C4-2B (cell line): ENCODE measurements around the gene PRDX6.
"Not testable (repeated sequence)": the region's sequence is repeated elsewhere in the genome, so short reads cannot be mapped to it uniquely, and the experiment has no call there.

Experiments
- H3K27ac ChIP-seq: fragments of 450-650 bp; 2 replicates; pipeline ENCODE4 v1.5.1; 2017
- ZFX ChIP-seq: fragments of 450-650 bp; IDR thresholded peaks from 2 replicates; pipeline ENCODE4 v1.6.1; 2017
- TF ChIP-seq, protein P1 (sequence below): fragments of 450-650 bp; conservative IDR thresholded peaks from 2 replicates; pipeline ENCODE4 v1.5.1; 2017; ENCODE audit warnings: mild to moderate bottlenecking

PRDX6 gene

DNA sequence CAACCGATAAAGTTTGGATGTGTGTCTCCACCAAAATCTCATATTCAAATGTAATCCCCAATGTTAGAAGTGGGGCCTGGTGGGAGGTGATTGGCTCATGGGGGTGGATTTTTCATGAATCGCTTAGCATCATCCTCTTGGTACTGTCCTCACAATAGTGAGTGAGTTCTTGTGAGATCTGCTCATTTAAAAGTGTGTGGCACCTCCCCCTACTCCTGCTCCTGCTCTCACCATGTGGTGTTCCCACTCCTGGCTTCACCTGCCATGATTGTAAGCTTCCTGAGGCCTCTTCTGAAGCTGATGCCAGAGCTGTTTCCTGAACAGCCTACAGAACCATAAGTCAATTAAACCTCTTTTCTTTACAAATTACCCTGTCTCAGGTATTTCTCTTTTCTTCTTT lies 28.2 kb upstream of the PRDX6 start:
- H3K27ac ChIP-seq: no peak overlapping the region

DNA sequence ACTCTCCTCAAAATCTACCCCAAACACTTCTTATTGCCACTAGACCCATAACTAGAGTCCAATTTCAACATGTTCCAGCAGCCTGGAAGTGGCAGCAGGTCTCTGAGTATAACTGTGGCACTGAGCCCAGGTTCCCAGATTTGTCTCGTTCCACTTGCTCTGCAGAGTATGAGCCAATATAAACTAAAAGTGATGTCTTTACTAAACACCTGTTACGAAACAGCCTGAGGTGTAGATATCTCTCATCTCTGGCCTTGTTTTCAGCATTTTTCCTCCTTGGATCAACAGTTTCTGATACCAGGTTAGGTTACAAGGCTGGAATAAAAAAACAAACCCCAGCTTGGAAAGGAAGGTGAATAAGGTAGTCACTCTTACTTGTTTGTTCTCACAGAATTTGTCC lies 25.2 kb upstream of the PRDX6 start:
- TF ChIP-seq, protein P1, sequence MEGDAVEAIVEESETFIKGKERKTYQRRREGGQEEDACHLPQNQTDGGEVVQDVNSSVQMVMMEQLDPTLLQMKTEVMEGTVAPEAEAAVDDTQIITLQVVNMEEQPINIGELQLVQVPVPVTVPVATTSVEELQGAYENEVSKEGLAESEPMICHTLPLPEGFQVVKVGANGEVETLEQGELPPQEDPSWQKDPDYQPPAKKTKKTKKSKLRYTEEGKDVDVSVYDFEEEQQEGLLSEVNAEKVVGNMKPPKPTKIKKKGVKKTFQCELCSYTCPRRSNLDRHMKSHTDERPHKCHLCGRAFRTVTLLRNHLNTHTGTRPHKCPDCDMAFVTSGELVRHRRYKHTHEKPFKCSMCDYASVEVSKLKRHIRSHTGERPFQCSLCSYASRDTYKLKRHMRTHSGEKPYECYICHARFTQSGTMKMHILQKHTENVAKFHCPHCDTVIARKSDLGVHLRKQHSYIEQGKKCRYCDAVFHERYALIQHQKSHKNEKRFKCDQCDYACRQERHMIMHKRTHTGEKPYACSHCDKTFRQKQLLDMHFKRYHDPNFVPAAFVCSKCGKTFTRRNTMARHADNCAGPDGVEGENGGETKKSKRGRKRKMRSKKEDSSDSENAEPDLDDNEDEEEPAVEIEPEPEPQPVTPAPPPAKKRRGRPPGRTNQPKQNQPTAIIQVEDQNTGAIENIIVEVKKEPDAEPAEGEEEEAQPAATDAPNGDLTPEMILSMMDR: no peak
- TF ChIP-seq ZFX: no peak
- no peak overlapping the region for H3K27ac ChIP-seq

More for the DNA sequence above, 28.2 kb upstream of the PRDX6 start:
- TF ChIP-seq, protein P1: no peak
- TF ChIP-seq ZFX: no peak

DNA sequence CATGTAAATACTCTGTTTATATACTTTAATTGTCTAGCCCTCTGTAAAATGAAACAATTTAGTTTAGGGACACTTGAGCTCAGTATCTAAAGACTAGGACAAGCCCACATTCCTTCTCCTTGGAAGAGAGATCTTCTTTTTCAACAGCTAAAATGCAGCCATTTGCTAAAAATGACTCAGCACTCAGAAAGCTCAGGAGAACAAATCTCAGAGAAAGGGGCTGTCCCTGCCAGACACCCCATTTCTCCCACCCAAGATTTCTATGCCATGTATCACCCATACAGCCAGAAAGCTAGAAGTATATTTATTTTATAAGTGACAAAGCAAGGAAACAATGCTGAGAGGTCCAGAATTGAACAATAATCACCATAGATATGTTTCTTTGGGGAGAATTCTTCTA lies 23.2 kb upstream of the PRDX6 start:
- H3K27ac ChIP-seq: no peak overlapping the region
- TF ChIP-seq, protein P1: no peak
- no peak for TF ChIP-seq ZFX

DNA sequence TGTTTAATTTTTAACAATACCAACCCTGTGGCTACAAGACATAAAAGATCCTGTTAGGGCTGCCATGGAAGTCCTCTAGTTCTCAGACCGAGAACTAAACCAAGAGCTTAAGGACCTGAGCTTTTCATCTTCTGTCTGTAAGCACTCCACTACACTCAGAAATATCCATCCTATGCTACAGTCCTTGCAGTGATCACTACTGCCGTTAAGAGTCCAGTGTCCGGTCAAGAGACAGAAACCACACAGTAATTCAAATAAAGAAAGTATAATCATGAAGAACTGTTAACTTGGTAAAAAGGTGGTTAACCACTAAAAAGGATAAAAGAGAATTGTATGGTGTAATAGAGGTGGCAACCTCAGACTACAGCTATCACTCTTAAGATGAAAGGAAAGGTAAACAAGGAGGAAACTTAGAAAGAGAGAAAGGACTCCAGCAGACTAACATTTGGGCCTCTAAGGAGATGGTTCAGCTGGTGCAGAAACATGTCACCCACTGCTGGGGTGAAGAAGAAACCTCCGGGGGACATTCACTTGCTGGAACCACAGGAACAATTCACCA lies 22.1 kb upstream of the PRDX6 start:
- no peak overlapping the region for H3K27ac ChIP-seq

DNA sequence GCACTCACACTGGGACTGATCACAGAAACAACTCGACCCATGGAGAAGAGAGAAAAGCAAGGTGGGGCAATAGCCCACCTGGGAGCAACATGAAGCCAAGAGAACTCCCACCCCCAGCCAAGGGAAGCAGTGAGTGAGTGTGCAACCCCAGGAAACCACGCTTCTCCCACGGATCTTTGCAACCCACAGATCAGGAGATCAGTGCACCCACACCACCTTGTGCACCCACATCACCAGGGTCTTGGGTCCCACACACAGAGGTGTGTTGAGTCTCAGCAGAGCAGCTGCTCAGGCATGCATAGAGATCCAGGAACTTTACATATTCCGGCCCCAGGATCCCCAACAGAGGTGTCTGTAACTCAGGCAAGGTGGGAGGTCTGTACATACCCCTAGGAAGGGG lies 17.2 kb upstream of the PRDX6 start:
- no peak for TF ChIP-seq ZFX
- TF ChIP-seq, protein P1: no peak
- no peak overlapping the region for H3K27ac ChIP-seq

More for the DNA sequence above, 22.1 kb upstream of the PRDX6 start:
- TF ChIP-seq, protein P1: no peak
- TF ChIP-seq ZFX: no peak

DNA sequence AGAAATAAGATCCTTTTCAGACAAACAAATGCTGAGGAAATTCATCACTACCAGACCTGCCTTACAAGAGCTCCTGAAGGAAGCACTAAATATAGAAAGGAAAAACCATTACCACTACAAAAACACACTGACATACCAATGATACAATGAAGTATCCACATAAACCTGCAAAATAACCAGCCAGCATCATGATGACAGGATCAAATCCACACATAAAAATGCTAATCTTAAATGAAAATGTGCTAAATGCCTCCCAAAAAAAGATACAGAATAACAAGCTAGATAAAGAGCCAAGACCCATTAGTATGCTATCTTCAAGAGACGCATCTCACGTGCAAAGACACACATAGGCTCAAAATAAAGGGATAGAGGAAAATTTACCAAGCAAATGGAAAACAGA lies 14.5 kb upstream of the PRDX6 start:
- not testable (repeated sequence) for H3K27ac ChIP-seq

DNA sequence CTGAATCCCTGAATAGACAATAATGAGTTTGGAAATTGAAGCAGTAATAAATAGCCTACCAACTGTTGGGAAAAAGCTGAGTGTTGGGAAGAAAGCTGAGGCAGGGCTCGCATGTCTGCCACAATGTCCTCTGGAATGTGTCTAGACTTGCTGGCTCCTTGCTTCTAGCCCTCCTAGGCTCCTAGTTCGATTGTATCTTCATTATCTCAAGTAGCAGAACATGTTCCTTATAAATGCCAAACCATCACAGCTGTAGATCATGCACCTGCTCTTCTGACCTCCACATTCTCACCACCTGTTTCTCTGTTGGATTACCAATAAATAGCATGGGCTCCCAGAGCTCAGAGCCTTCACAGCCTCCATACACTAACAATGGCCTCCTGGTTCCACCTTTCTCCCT lies 12.9 kb upstream of the PRDX6 start:
- H3K27ac ChIP-seq: not testable (repeated sequence)

DNA sequence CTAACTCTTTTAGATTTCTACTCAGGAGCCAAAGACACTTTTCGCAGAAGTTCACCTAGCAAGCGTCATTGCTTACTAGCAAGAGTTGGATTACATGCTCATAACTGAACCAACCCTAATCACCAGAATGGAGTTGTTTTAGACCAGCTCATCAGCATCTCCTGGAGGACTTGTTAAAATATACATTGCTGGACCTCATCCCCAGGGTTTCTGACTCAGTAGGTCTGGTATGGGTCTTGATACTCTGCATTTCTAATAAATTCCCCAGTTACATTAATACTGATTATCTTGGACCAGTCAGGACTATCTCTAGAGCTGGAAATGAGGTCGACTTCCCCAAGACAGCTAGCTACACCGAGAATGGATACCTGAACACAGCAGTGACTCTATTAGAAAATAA lies 9.7 kb upstream of the PRDX6 start:
- TF ChIP-seq ZFX: no peak
- TF ChIP-seq, protein P1: no peak

DNA sequence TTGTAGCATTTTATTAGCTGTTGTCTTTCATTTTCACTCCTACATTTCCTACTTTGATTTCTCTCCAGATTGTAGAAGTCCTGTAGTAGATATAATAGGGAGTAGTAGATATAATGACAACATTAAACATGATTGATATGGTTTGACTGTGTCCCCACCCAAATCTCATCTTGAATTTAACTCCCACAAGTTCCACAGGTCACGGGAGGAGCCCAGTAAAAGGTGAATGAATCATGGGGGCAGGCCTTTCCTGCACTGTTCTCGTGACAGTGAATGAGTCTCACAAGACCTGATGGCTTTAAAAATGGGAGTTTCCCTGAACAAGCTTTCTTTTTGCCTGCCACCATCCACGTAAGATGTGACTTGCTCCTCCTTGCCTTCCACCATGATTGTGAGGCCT lies 7.5 kb upstream of the PRDX6 start:
- TF ChIP-seq, protein P1: no peak
- TF ChIP-seq ZFX: no peak
- no peak overlapping the region for H3K27ac ChIP-seq

More for the DNA sequence above, 9.7 kb upstream of the PRDX6 start:
- H3K27ac ChIP-seq: no peak overlapping the region
